GM18868 (cell line): ENCODE results near the gene PRKN.

ENCODE experiments used
- ATAC-seq: cut with Tn5 transposase; IDR thresholded peaks from one replicate; pipeline ENCODE4 v1.9.1; 2021; ENCODE audit warnings: mild to moderate bottlenecking, moderate library complexity; ENCODE audit not compliant: unreplicated experiment

Gene PRKN

GRCh38 chr6:161647234-161647633 is 1080.3 kb downstream of the PRKN start:
- ATAC-seq: no peak

GRCh38 chr6:161644521-161644920 is 1083.0 kb downstream of the PRKN start:
- ATAC-seq: no peak

GRCh38 chr6:161641175-161641574 is 1086.4 kb downstream of the PRKN start:
- no peak for ATAC-seq

- ATAC-seq: no peak
These were observed 1087.8 kb downstream of the PRKN start for GRCh38 chr6:161639772-161640171.

- ATAC-seq: no peak
These were observed 1089.9 kb downstream of the PRKN start for GRCh38 chr6:161637658-161638057.

GRCh38 chr6:161636882-161637430 is 1090.6 kb downstream of the PRKN start:
- ATAC-seq: no peak

- no peak for ATAC-seq
These were observed 1091.6 kb downstream of the PRKN start for GRCh38 chr6:161635975-161636374.

- no peak for ATAC-seq
These were observed 1092.7 kb downstream of the PRKN start for GRCh38 chr6:161634916-161635315.

GRCh38 chr6:161631676-161632194 is 1095.8 kb downstream of the PRKN start:
- no peak for ATAC-seq

- ATAC-seq: no peak
These were observed 1096.9 kb downstream of the PRKN start for GRCh38 chr6:161630674-161631073.

- no peak for ATAC-seq
These were observed 1101.4 kb downstream of the PRKN start for GRCh38 chr6:161626132-161626676.

GRCh38 chr6:161624111-161624510 is 1103.5 kb downstream of the PRKN start:
- ATAC-seq: no peak

GRCh38 chr6:161622779-161623178 is 1104.8 kb downstream of the PRKN start:
- ATAC-seq: no peak

GRCh38 chr6:161618831-161619454 is 1108.6 kb downstream of the PRKN start:
- no peak for ATAC-seq

GRCh38 chr6:161613711-161614110 is 1113.9 kb downstream of the PRKN start:
- ATAC-seq: no peak

- no peak for ATAC-seq
These were observed 1118.8 kb downstream of the PRKN start for GRCh38 chr6:161608771-161609170.

GRCh38 chr6:161607696-161608297 is 1119.8 kb downstream of the PRKN start:
- no peak for ATAC-seq

- no peak for ATAC-seq
These were observed 1125.2 kb downstream of the PRKN start for GRCh38 chr6:161602359-161602758.

- no peak for ATAC-seq
These were observed 1128.7 kb downstream of the PRKN start for GRCh38 chr6:161598896-161599295.

GRCh38 chr6:161596807-161597520 is 1130.6 kb downstream of the PRKN start:
- ATAC-seq: no peak

GRCh38 chr6:161594412-161594811 is 1133.2 kb downstream of the PRKN start:
- ATAC-seq: no peak
